A673 (cell line): Measurements from ENCODE around the gene JARID2. TPM values are rescaled to one million over a fixed set of nuclear protein-coding genes. Genes with fewer than 3 reads are reported as not detected.

Experiments used
- BruUV-seq: library from RNA; stranded (reverse); fragments of 400-500 nt; replicated peaks from 2 replicates; lab custom pipeline; 2021; lab: Mats Ljungman, UMichigan
- CTCF ChIA-PET: fragments of 300-600 bp; sonication (Branson Sonifier 250); formaldehyde crosslinking; loops from one replicate; lab custom pipeline; 2022; ENCODE audit warnings: antibody characterized with exemption; lab: Charles Lee
- POLR2A ChIA-PET: fragments of 300-600 bp; sonication (Branson Sonifier 250); formaldehyde crosslinking; loops from one replicate; lab custom pipeline; 2022; ENCODE audit warnings: antibody characterized with exemption; ENCODE audit not compliant: low non-redundant PET; lab: Charles Lee
- DNase-seq: peaks from one replicate; pipeline ENCODE4 v3.0.0-alpha.2; 2015; ENCODE audit warnings: low spot score
- H3K27ac ChIP-seq: fragments of 200-600 bp; sonication (generic); 2 replicates; pipeline ENCODE4 v1.5.1; 2016; ENCODE audit warnings: mixed run types, low read depth, mild to moderate bottlenecking, mixed read lengths, antibody characterized with exemption, low read length; ENCODE audit not compliant: poor library complexity, severe bottlenecking
- H3K27me3 ChIP-seq: fragments of 200-600 bp; sonication (generic); replicated peaks from 2 replicates; pipeline ENCODE4 v1.6.1; 2017; ENCODE audit warnings: mixed run types, low read depth, mild to moderate bottlenecking, mixed read lengths, antibody characterized with exemption, low read length; ENCODE audit not compliant: insufficient read depth, poor library complexity
- H3K36me3 ChIP-seq: fragments of 200-600 bp; sonication (generic); 2 replicates; pipeline ENCODE4 v1.6.1; 2016; ENCODE audit warnings: mixed run types, mild to moderate bottlenecking, mixed read lengths, antibody characterized with exemption, low read length; ENCODE audit not compliant: insufficient read depth, poor library complexity, severe bottlenecking
- H3K4me1 ChIP-seq: fragments of 200-600 bp; sonication (generic); 2 replicates; pipeline ENCODE4 v1.6.1; 2017; ENCODE audit warnings: mixed run types, mild to moderate bottlenecking, mixed read lengths, antibody characterized with exemption, low read length; ENCODE audit not compliant: insufficient read depth, poor library complexity, severe bottlenecking
- H3K4me3 ChIP-seq: fragments of 200-600 bp; sonication (generic); 2 replicates; pipeline ENCODE4 v1.5.1; 2016; ENCODE audit warnings: low read depth, mixed run types, mild to moderate bottlenecking, mixed read lengths, low read length; ENCODE audit not compliant: poor library complexity, severe bottlenecking
- H3K9me3 ChIP-seq: fragments of 200-600 bp; sonication (generic); 2 replicates; pipeline ENCODE4 v1.6.1; 2016; ENCODE audit warnings: mixed run types, low read depth, mild to moderate bottlenecking, mixed read lengths, antibody characterized with exemption, low read length; ENCODE audit not compliant: poor library complexity, severe bottlenecking
- CTCF ChIP-seq: fragments of 300-800, 200-600 bp; sonication (generic); conservative IDR thresholded peaks from 2 replicates; pipeline ENCODE4 v1.5.1; 2017; ENCODE audit warnings: low read depth, mild to moderate bottlenecking, antibody characterized with exemption, low read length, moderate library complexity, mixed read lengths
- EZH2 ChIP-seq: fragments of 200-600 bp; sonication (generic); IDR thresholded peaks from 2 replicates; pipeline ENCODE4 v1.6.1; 2017; ENCODE audit warnings: borderline replicate concordance, low read depth, mild to moderate bottlenecking, mixed read lengths, antibody characterized with exemption, low read length; ENCODE audit not compliant: poor library complexity, severe bottlenecking
- intact Hi-C: fragments of 100-400 bp; cut with micrococcal nuclease; formaldehyde crosslinking; loops from one replicate; pipeline ENCODE4 v1.10.0; 2022; ENCODE audit not compliant: unreplicated experiment
- total RNA-seq: library from RNA; stranded (reverse); gene quantifications from 2 replicates; pipeline ENCODE4 v1.2.3, GENCODE V29; 2021

The JARID2 gene
- total RNA-seq, 1 experiment from 2014 or later = 29.4 TPM

GRCh38 chr6:15375638-15376290 lies 129.9 kb downstream of the JARID2 start:
- H3K4me3 ChIP-seq = no peak overlapping the region
- BruUV-seq = no TSS peak

GRCh38 chr6:15376900-15377487 lies 131.1 kb downstream of the JARID2 start:
- Histone ChIP-seq H3K4me3 (no peak overlapping the region), H3K27me3 (no peaks in the 10 kb centered on the region), H3K9me3 (no peaks in the 10 kb centered on the region), H3K36me3 (no peaks in the 10 kb centered on the region), H3K27ac (no peak overlapping the region), H3K4me1 (peaks cover 7% of the 10 kb centered on the region)
- intact Hi-C loops = no loop called here
- CTCF ChIA-PET = no interaction called here
- no peak for DNase-seq
- BruUV-seq = no TSS peak
- POLR2A ChIA-PET = interaction anchor here (0.6 kb wide), 1 partner anchor 32 kb away, joined by 3 read pairs; no protein-coding TSS in a partner anchor
- no peak for TF ChIP-seq CTCF
- no peak for TF ChIP-seq EZH2

More at GRCh38 chr6:15375638-15376290, 129.9 kb downstream of the JARID2 start:
- peaks cover 8% of the 10 kb centered on the region for H3K4me1 ChIP-seq
- H3K27ac ChIP-seq = no peak overlapping the region
- POLR2A ChIA-PET = interaction anchor here (0.7 kb wide), 1 partner anchor 33 kb away, joined by 3 read pairs; no protein-coding TSS in a partner anchor
- H3K27me3 ChIP-seq = no peaks in the 10 kb centered on the region
- CTCF ChIA-PET = no interaction called here
- intact Hi-C loops = no loop called here
- TF ChIP-seq CTCF (no peak), EZH2 (no peak)
- DNase-seq = no peak
- H3K9me3 ChIP-seq = no peaks in the 10 kb centered on the region
- H3K36me3 ChIP-seq = no peaks in the 10 kb centered on the region

- Histone ChIP-seq H3K27ac (no peak overlapping the region), H3K36me3 (no peaks in the 10 kb centered on the region), H3K4me1 (peaks cover 7% of the 10 kb centered on the region), H3K9me3 (no peaks in the 10 kb centered on the region), H3K27me3 (no peaks in the 10 kb centered on the region), H3K4me3 (no peak overlapping the region)
- DNase-seq = no peak
- no TSS peak for BruUV-seq
- no peak for TF ChIP-seq EZH2
- no peak for TF ChIP-seq CTCF
- ChIA-PET CTCF (interaction anchor here (0.7 kb wide), 1 partner anchor 136 kb away, joined by 6 read pairs; no protein-coding TSS in a partner anchor), POLR2A (no interaction called here)
- intact Hi-C loops = no loop called here
These were observed 132.4 kb downstream of the JARID2 start for GRCh38 chr6:15378272-15378671.
